SW480 (cell line): ENCODE results near the gene SMIM28.
"Not testable (repeated sequence)": the region's sequence is repeated elsewhere in the genome, so short reads cannot be mapped to it uniquely, and the experiment has no call there.

Experiments
- DNase-seq: peaks from one replicate; pipeline ENCODE4 v3.0.0-alpha.2; 2016; ENCODE audit warnings: low spot score

The SMIM28 gene

GRCh38 chr6:138405816-138406413, 28.2 kb downstream of the SMIM28 start:
- no peak for DNase-seq

- no peak for DNase-seq
These were observed 28.7 kb downstream of the SMIM28 start for GRCh38 chr6:138406443-138406842.

- no peak for DNase-seq
These were observed 32.5 kb downstream of the SMIM28 start for GRCh38 chr6:138410048-138410735.

- peak; percentile 39 for DNase-seq
These were observed 33.5 kb downstream of the SMIM28 start for GRCh38 chr6:138410972-138411880.

GRCh38 chr6:138415125-138415524, 37.4 kb downstream of the SMIM28 start:
- no peak for DNase-seq

- DNase-seq = no peak
These were observed 38.5 kb downstream of the SMIM28 start for GRCh38 chr6:138416206-138416605.

GRCh38 chr6:138417493-138418117, 39.9 kb downstream of the SMIM28 start:
- DNase-seq = no peak

GRCh38 chr6:138418118-138418742, 40.5 kb downstream of the SMIM28 start:
- DNase-seq = no peak

GRCh38 chr6:138419766-138420165, 42.1 kb downstream of the SMIM28 start:
- DNase-seq = no peak

- no peak for DNase-seq
These were observed 42.7 kb downstream of the SMIM28 start for GRCh38 chr6:138420356-138420755.

GRCh38 chr6:138421089-138421488, 43.4 kb downstream of the SMIM28 start:
- no peak for DNase-seq

- no peak for DNase-seq
These were observed 43.9 kb downstream of the SMIM28 start for GRCh38 chr6:138421608-138422007.

- DNase-seq = no peak
These were observed 45.2 kb downstream of the SMIM28 start for GRCh38 chr6:138422861-138423260.

- no peak for DNase-seq
These were observed 46.5 kb downstream of the SMIM28 start for GRCh38 chr6:138424004-138424904.

GRCh38 chr6:138425256-138425655, 47.6 kb downstream of the SMIM28 start:
- DNase-seq = not testable (repeated sequence)

- no peak for DNase-seq
These were observed 48.9 kb downstream of the SMIM28 start for GRCh38 chr6:138426500-138427123.

GRCh38 chr6:138427701-138428100, 50.0 kb downstream of the SMIM28 start:
- no peak for DNase-seq

- peak; percentile 31 for DNase-seq
These were observed 51.4 kb downstream of the SMIM28 start for GRCh38 chr6:138428944-138429598.

GRCh38 chr6:138429761-138430160, 52.1 kb downstream of the SMIM28 start:
- no peak for DNase-seq
